Karpas-422 (cell line): ENCODE results near the gene DNLZ. TPM values are rescaled to one million over a fixed set of nuclear protein-coding genes. Genes with fewer than 3 reads are reported as not detected.

Source experiments
- DNase-seq: peaks from one replicate; pipeline ENCODE4 v3.0.0-alpha.2; 2015
- H2AFZ ChIP-seq: fragments of 200-600 bp; sonication (generic); 2 replicates; pipeline ENCODE4 v1.6.1; 2014; ENCODE audit warnings: antibody characterized with exemption, low read length, mixed read lengths
- H3K27ac ChIP-seq: fragments of 200-600 bp; sonication (generic); 2 replicates; pipeline ENCODE4 v1.5.1; 2014; ENCODE audit warnings: mild to moderate bottlenecking, low read length, moderate library complexity
- H3K27me3 ChIP-seq: fragments of 200-600 bp; sonication (generic); 2 replicates; pipeline ENCODE4 v1.6.1; 2014; ENCODE audit warnings: low read length, mixed read lengths
- H3K36me3 ChIP-seq: fragments of 200-600 bp; sonication (generic); 2 replicates; pipeline ENCODE4 v1.6.1; 2014; ENCODE audit warnings: low read length, mixed read lengths; ENCODE audit not compliant: insufficient read depth
- H3K4me1 ChIP-seq: fragments of 200-600 bp; sonication (generic); 2 replicates; pipeline ENCODE4 v1.6.1; 2014; ENCODE audit warnings: mild to moderate bottlenecking, low read length, mixed read lengths
- H3K4me2 ChIP-seq: fragments of 200-600 bp; sonication (generic); 2 replicates; pipeline ENCODE4 v1.6.1; 2014; ENCODE audit warnings: low read length, low read depth, mild to moderate bottlenecking; ENCODE audit not compliant: poor library complexity, severe bottlenecking
- H3K4me3 ChIP-seq: fragments of 200-600 bp; sonication (generic); 2 replicates; pipeline ENCODE4 v1.5.1; 2014; ENCODE audit warnings: mild to moderate bottlenecking, antibody characterized with exemption, low read length, mixed read lengths
- H3K79me2 ChIP-seq: fragments of 200-600 bp; sonication (generic); 2 replicates; pipeline ENCODE4 v1.6.1; 2014; ENCODE audit warnings: mild to moderate bottlenecking, low read length, mixed read lengths
- H3K9ac ChIP-seq: fragments of 200-600 bp; sonication (generic); 2 replicates; pipeline ENCODE4 v1.6.0; 2014; ENCODE audit warnings: low read length
- H3K9me2 ChIP-seq: fragments of 200-600 bp; sonication (generic), shearing (Covaris generic); replicated peaks from 2 replicates; pipeline ENCODE4 v1.6.0; 2014; ENCODE audit warnings: mild to moderate bottlenecking, low read length, moderate library complexity; ENCODE audit not compliant: insufficient read depth
- H3K9me3 ChIP-seq: fragments of 300-700, 200-600 bp; sonication (generic); 2 replicates; pipeline ENCODE4 v1.6.1; 2014; ENCODE audit warnings: low read length, mixed read lengths
- H4K20me1 ChIP-seq: fragments of 200-600 bp; sonication (generic); 2 replicates; pipeline ENCODE4 v1.6.1; 2014; ENCODE audit warnings: mild to moderate bottlenecking, antibody characterized with exemption, low read length, low read depth; ENCODE audit not compliant: insufficient read depth
- total RNA-seq: library from RNA; depleted of rRNA; stranded (reverse); fragments of >200 nt; shearing (Covaris generic); gene quantifications from 2 replicates; pipeline ENCODE4 v1.2.3, GENCODE V29; 2014; ENCODE audit warnings: low replicate concordance

Gene DNLZ
- total RNA-seq, 1 experiment from 2014 or later, result 40.1 TPM

GRCh38 chr9:136329636-136330405, 33.7 kb downstream of the DNLZ start:
- Histone ChIP-seq H3K27ac (no peak overlapping the region), H3K9ac (peak overlapping the region; percentile 72; the same call in 1 of the 2 replicates), H3K9me3 (no peaks in the 10 kb centered on the region), H4K20me1 (no peaks in the 10 kb centered on the region; the same call in 1 of the 2 replicates), H3K4me3 (peak overlapping the region; percentile 65; the same call in 1 of the 2 replicates), H2AFZ (no peak overlapping the region), H3K36me3 (no peaks in the 10 kb centered on the region), H3K4me1 (peaks cover 60% of the 10 kb centered on the region), H3K27me3 (no peaks in the 10 kb centered on the region), H3K4me2 (no peak overlapping the region), H3K9me2 (no peaks in the 10 kb centered on the region), H3K79me2 (no peaks in the 10 kb centered on the region)
- DNase-seq, result no peak

DNA sequence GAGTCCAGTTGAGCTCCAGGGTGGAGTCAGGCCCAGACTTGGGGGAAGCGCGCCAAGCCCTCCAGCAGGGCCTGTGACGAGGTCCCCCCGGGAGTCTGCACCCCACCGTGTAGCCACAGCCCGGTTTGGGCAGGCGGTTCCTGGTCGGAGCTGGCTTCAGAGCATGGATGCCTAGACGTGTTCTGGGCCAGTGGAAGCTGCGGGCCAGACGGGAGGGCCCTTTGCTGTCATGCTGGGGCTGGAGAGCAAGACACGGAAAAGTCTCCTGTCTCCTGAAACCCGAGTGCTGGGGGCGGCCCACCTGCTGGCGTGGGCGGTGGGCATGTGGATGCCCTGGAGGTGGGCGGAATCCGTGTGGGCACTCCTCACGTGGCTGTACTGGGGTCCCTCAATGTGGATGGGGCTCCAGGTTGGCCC, 34.3 kb downstream of the DNLZ start:
- Histone ChIP-seq H2AFZ (no peak overlapping the region), H3K79me2 (no peaks in the 10 kb centered on the region), H3K4me3 (peak overlapping the region; percentile 65; the same call in 1 of the 2 replicates), H3K27ac (no peak overlapping the region), H3K36me3 (no peaks in the 10 kb centered on the region), H3K9me3 (no peaks in the 10 kb centered on the region), H3K27me3 (no peaks in the 10 kb centered on the region), H3K9me2 (no peaks in the 10 kb centered on the region), H3K4me2 (peak overlapping the region; percentile 54), H3K4me1 (peaks cover 66% of the 10 kb centered on the region), H3K9ac (peak overlapping the region; percentile 72), H4K20me1 (no peaks in the 10 kb centered on the region; the same call in 1 of the 2 replicates)
- peak; percentile 42 for DNase-seq

DNA sequence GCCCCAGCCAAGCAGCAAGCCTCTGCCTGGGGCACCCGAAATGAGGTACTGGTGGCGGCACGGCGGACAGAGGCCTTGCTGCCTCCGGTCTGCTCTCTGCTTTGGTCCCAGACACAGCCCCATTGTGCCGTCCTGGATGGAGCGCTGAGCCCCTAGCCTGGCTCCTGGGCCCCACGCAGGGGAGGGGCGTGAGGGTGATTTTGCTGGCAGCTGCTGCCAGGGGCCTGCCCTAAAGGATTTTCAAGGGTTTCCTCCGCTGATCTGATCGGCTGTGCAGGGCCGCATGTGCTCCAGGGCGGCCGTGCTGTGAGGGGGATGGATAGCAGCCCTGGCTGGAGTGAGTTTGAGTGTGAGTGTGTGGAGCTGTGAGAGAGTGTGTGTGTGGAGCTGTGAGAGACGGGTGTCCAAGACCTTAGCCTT, 34.9 kb downstream of the DNLZ start:
- Histone ChIP-seq H3K9ac (peak overlapping the region; percentile 72), H3K4me2 (peak overlapping the region; percentile 54), H3K4me3 (peak overlapping the region; percentile 65), H3K9me2 (no peaks in the 10 kb centered on the region), H3K36me3 (no peaks in the 10 kb centered on the region), H2AFZ (no peak overlapping the region), H3K4me1 (peaks cover 67% of the 10 kb centered on the region), H3K9me3 (no peaks in the 10 kb centered on the region), H3K79me2 (no peaks in the 10 kb centered on the region), H3K27ac (no peak overlapping the region), H4K20me1 (no peaks in the 10 kb centered on the region; the same call in 1 of the 2 replicates), H3K27me3 (no peaks in the 10 kb centered on the region)
- peak; percentile 44 for DNase-seq

- H3K36me3 ChIP-seq, result no peaks in the 10 kb centered on the region
- H3K27ac ChIP-seq, result no peak overlapping the region
- peak overlapping the region; percentile 54 for H3K4me2 ChIP-seq
- no peaks in the 10 kb centered on the region for H3K9me3 ChIP-seq
- H3K4me3 ChIP-seq, result peak overlapping the region; percentile 65
- no peaks in the 10 kb centered on the region for H3K9me2 ChIP-seq
- peak; percentile 54 for DNase-seq
- H3K9ac ChIP-seq, result peak overlapping the region; percentile 72
- no peaks in the 10 kb centered on the region; the same call in 1 of the 2 replicates for H4K20me1 ChIP-seq
- no peaks in the 10 kb centered on the region for H3K27me3 ChIP-seq
- peaks cover 67% of the 10 kb centered on the region for H3K4me1 ChIP-seq
- H3K79me2 ChIP-seq, result no peaks in the 10 kb centered on the region
- H2AFZ ChIP-seq, result no peak overlapping the region
Observed at GRCh38 chr9:136328011-136328621, 35.4 kb downstream of the DNLZ start.

DNA sequence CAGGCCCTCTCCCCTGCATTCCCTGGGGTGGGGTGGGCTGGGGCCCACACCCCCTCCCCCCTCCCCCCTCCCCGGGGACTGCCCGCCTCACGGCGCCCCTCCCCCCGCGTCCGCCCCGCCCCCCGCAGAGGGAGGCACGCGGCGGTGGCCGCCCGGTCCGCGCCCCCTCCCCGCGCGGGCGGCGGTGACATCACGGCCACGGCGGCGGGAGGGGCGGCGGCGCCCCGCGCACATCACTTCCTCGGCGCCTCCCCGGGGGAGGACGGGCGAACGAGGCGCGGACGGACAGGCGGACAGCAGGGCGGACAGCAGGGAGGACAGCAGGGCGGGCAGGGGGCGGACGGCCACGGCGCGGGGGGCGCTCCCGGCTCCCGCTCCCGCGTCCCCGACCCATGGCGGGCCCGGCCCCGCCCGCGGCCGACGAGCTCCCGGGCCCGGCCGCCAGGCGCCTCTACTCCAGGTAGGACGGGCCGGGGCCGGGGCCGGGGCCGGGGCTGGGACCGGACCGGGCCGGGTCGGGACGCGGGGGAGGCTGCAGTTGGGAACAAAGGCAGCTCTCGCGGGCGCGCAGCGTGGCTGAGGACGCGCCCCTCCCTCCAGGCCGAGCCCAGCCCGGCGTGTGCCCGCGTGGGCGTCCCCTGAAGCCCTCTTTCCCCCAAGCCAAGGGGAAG, 36.1 kb downstream of the DNLZ start, which contains the start of gene GPSM1:
TSS of gene GPSM1 (plus strand) at position 236 of the 671 bp plus-strand sequence. CDS start at position 393, 157 bp downstream.
- Histone ChIP-seq H3K9me2 (no peaks in the 10 kb centered on the region), H3K9ac (peak within 1 kb of the TSS; percentile 72), H3K27me3 (no peaks in the 10 kb centered on the region), H3K9me3 (no peaks in the 10 kb centered on the region), H2AFZ (no peak within 1 kb of the TSS), H3K27ac (no peak within 1 kb of the TSS), H4K20me1 (no peaks in the 10 kb centered on the region; the same call in 1 of the 2 replicates), H3K36me3 (no peaks in the 10 kb centered on the region), H3K4me2 (peak within 1 kb of the TSS; percentile 54), H3K79me2 (no peaks in the 10 kb centered on the region), H3K4me3 (peak within 1 kb of the TSS; percentile 65), H3K4me1 (peaks cover 62% of the 10 kb centered on the region)
- DNase-seq, result no peak

GRCh38 chr9:136326761-136327303, 36.7 kb downstream of the DNLZ start:
- Histone ChIP-seq H3K4me1 (peaks cover 56% of the 10 kb centered on the region), H3K9me3 (no peaks in the 10 kb centered on the region), H2AFZ (no peak overlapping the region), H3K79me2 (no peaks in the 10 kb centered on the region), H4K20me1 (no peaks in the 10 kb centered on the region; the same call in 1 of the 2 replicates), H3K36me3 (no peaks in the 10 kb centered on the region), H3K4me3 (peak overlapping the region; percentile 23; the same call in 1 of the 2 replicates), H3K9ac (peak overlapping the region; percentile 33), H3K27me3 (no peaks in the 10 kb centered on the region), H3K27ac (no peak overlapping the region), H3K9me2 (no peaks in the 10 kb centered on the region), H3K4me2 (peak overlapping the region; percentile 25)
- no peak for DNase-seq

- peaks cover 56% of the 10 kb centered on the region for H3K4me1 ChIP-seq
- peak overlapping the region; percentile 25 for H3K4me2 ChIP-seq
- no peaks in the 10 kb centered on the region; the same call in 1 of the 2 replicates for H4K20me1 ChIP-seq
- no peaks in the 10 kb centered on the region for H3K9me2 ChIP-seq
- H3K4me3 ChIP-seq, result no peak overlapping the region
- DNase-seq, result no peak
- H3K79me2 ChIP-seq, result no peaks in the 10 kb centered on the region
- H3K9me3 ChIP-seq, result no peaks in the 10 kb centered on the region
- peak overlapping the region; percentile 33 for H3K9ac ChIP-seq
- H3K27me3 ChIP-seq, result no peaks in the 10 kb centered on the region
- no peak overlapping the region for H3K27ac ChIP-seq
- H2AFZ ChIP-seq, result no peak overlapping the region
- H3K36me3 ChIP-seq, result no peaks in the 10 kb centered on the region; the same call in 1 of the 2 replicates
Observed at GRCh38 chr9:136326061-136326760, 37.3 kb downstream of the DNLZ start.
